Measurements from ENCODE around the gene SEMA5B. TPM values are rescaled to one million over a fixed set of nuclear protein-coding genes. Genes with fewer than 3 reads are reported as not detected.

Gene SEMA5B
- polyA plus RNA-seq, 3 donors from 2014 or later: not detected

GRCh38 chr3:122992676-122993075, 34.9 kb downstream of the SEMA5B start:
- H3K27me3 Mint-ChIP-seq (ENCODE audit: low read depth in 3 of 3): peaks cover 4 to 14% (median 11%) of the 10 kb centered on the region in 3 donors
- no peaks in the 10 kb centered on the region for H3K9me3 Mint-ChIP-seq
- no peak for DNase-seq
- no peak overlapping the region for H3K4me3 Mint-ChIP-seq
- H3K27ac Mint-ChIP-seq: no peak overlapping the region
- no peaks in the 10 kb centered on the region for H3K36me3 Mint-ChIP-seq
- H3K4me1 Mint-ChIP-seq: no peaks in the 10 kb centered on the region

- Mint-ChIP-seq H3K27me3 (ENCODE audit: low read depth in 3 of 3) (peaks cover 5 to 16% (median 11%) of the 10 kb centered on the region in 3 donors), H3K9me3 (no peaks in the 10 kb centered on the region), H3K36me3 (no peaks in the 10 kb centered on the region), H3K4me1 (no peaks in the 10 kb centered on the region), H3K4me3 (no peak overlapping the region), H3K27ac (no peak overlapping the region)
- no peak for DNase-seq
Measured at GRCh38 chr3:122992133-122992532, 35.4 kb downstream of the SEMA5B start.

- H3K9me3 Mint-ChIP-seq: peaks cover 0 to 1% (median 0%) of the 10 kb centered on the region in 6 donors
- H3K4me3 Mint-ChIP-seq: no peak overlapping the region
- H3K27ac Mint-ChIP-seq: no peak overlapping the region
- H3K27me3 Mint-ChIP-seq (ENCODE audit: low read depth in 3 of 3): peaks cover 5 to 20% (median 13%) of the 10 kb centered on the region in 3 donors
- DNase-seq: no peak
- H3K36me3 Mint-ChIP-seq: no peaks in the 10 kb centered on the region
- H3K4me1 Mint-ChIP-seq: no peaks in the 10 kb centered on the region
Measured at GRCh38 chr3:122991236-122991985, 36.2 kb downstream of the SEMA5B start.

- H3K4me3 Mint-ChIP-seq: no peak overlapping the region
- no peak overlapping the region for H3K27ac Mint-ChIP-seq
- H3K27me3 Mint-ChIP-seq (ENCODE audit: low read depth in 3 of 3): peaks cover 5 to 20% (median 18%) of the 10 kb centered on the region in 3 donors
- H3K36me3 Mint-ChIP-seq: no peaks in the 10 kb centered on the region
- DNase-seq: no peak
- no peaks in the 10 kb centered on the region for H3K4me1 Mint-ChIP-seq
- peaks cover 0 to 1% (median 0%) of the 10 kb centered on the region in 6 donors for H3K9me3 Mint-ChIP-seq
Measured at GRCh38 chr3:122989856-122990575, 37.5 kb downstream of the SEMA5B start.

GRCh38 chr3:122988508-122988907, 39.1 kb downstream of the SEMA5B start:
- Mint-ChIP-seq H3K27ac (no peak overlapping the region), H3K36me3 (no peaks in the 10 kb centered on the region), H3K4me3 (no peak overlapping the region), H3K27me3 (ENCODE audit: low read depth in 3 of 3) (peaks cover 5 to 20% (median 20%) of the 10 kb centered on the region in 3 donors), H3K9me3 (peaks cover 0 to 1% (median 0%) of the 10 kb centered on the region in 6 donors), H3K4me1 (no peaks in the 10 kb centered on the region)
- no peak for DNase-seq

GRCh38 chr3:122987736-122988319, 39.7 kb downstream of the SEMA5B start:
- Mint-ChIP-seq H3K27me3 (ENCODE audit: low read depth in 3 of 3) (peaks cover 5 to 18% (median 17%) of the 10 kb centered on the region in 3 donors), H3K4me3 (no peak overlapping the region)

GRCh38 chr3:122987231-122987630, 40.3 kb downstream of the SEMA5B start:
- Mint-ChIP-seq H3K9me3 (peaks cover 0 to 1% (median 0%) of the 10 kb centered on the region in 6 donors), H3K27ac (no peak overlapping the region), H3K4me3 (no peak overlapping the region), H3K27me3 (ENCODE audit: low read depth in 3 of 3) (peaks cover 5 to 18% (median 17%) of the 10 kb centered on the region in 3 donors), H3K36me3 (no peaks in the 10 kb centered on the region), H3K4me1 (no peaks in the 10 kb centered on the region)
- no peak for DNase-seq

More at GRCh38 chr3:122987736-122988319, 39.7 kb downstream of the SEMA5B start:
- Mint-ChIP-seq H3K9me3 (peaks cover 0 to 1% (median 0%) of the 10 kb centered on the region in 6 donors), H3K4me1 (no peaks in the 10 kb centered on the region), H3K36me3 (no peaks in the 10 kb centered on the region), H3K27ac (no peak overlapping the region)
- no peak for DNase-seq

GRCh38 chr3:122986693-122987179, 40.8 kb downstream of the SEMA5B start:
- H3K9me3 Mint-ChIP-seq: peaks cover 0 to 1% (median 0%) of the 10 kb centered on the region in 6 donors
- no peak overlapping the region for H3K4me3 Mint-ChIP-seq
- no peak overlapping the region for H3K27ac Mint-ChIP-seq
- peaks cover 3 to 18% (median 17%) of the 10 kb centered on the region in 3 donors for H3K27me3 Mint-ChIP-seq (ENCODE audit: low read depth in 3 of 3)
- no peaks in the 10 kb centered on the region for H3K36me3 Mint-ChIP-seq
- no peak for DNase-seq
- no peaks in the 10 kb centered on the region for H3K4me1 Mint-ChIP-seq

GRCh38 chr3:122985539-122985938, 42.0 kb downstream of the SEMA5B start:
- Mint-ChIP-seq H3K9me3 (peaks cover 0 to 1% (median 0%) of the 10 kb centered on the region in 6 donors), H3K4me1 (no peaks in the 10 kb centered on the region), H3K4me3 (no peak overlapping the region), H3K27me3 (ENCODE audit: low read depth in 3 of 3) (peaks cover 8 to 18% (median 17%) of the 10 kb centered on the region in 3 donors), H3K27ac (no peak overlapping the region), H3K36me3 (no peaks in the 10 kb centered on the region)
- no peak for DNase-seq

GRCh38 chr3:122984650-122985049, 42.9 kb downstream of the SEMA5B start:
- H3K4me1 Mint-ChIP-seq: no peaks in the 10 kb centered on the region
- H3K27ac Mint-ChIP-seq: no peak overlapping the region
- peaks cover 0 to 1% (median 0%) of the 10 kb centered on the region in 6 donors for H3K9me3 Mint-ChIP-seq
- peaks cover 10 to 21% (median 17%) of the 10 kb centered on the region in 3 donors for H3K27me3 Mint-ChIP-seq (ENCODE audit: low read depth in 3 of 3)
- no peak overlapping the region for H3K4me3 Mint-ChIP-seq
- no peak for DNase-seq
- no peaks in the 10 kb centered on the region for H3K36me3 Mint-ChIP-seq

GRCh38 chr3:122984007-122984406, 43.6 kb downstream of the SEMA5B start:
- Mint-ChIP-seq H3K4me3 (no peak overlapping the region), H3K27me3 (ENCODE audit: low read depth in 3 of 3) (peaks cover 10 to 17% (median 14%) of the 10 kb centered on the region in 3 donors), H3K36me3 (no peaks in the 10 kb centered on the region), H3K9me3 (peaks cover 0 to 1% (median 0%) of the 10 kb centered on the region in 6 donors), H3K27ac (no peak overlapping the region), H3K4me1 (no peaks in the 10 kb centered on the region)
- DNase-seq: no peak

GRCh38 chr3:122982216-122983185, 45.1 kb downstream of the SEMA5B start:
- Mint-ChIP-seq H3K9me3 (peaks cover 0 to 1% (median 0%) of the 10 kb centered on the region in 6 donors), H3K27ac (no peak overlapping the region), H3K27me3 (ENCODE audit: low read depth in 3 of 3) (peaks cover 11 to 13% (median 12%) of the 10 kb centered on the region in 3 donors), H3K4me1 (peaks cover 0 to 3% of the 10 kb centered on the region in 2 donors), H3K36me3 (no peaks in the 10 kb centered on the region), H3K4me3 (no peak overlapping the region)
- no peak for DNase-seq

- DNase-seq: no peak
- Mint-ChIP-seq H3K36me3 (no peaks in the 10 kb centered on the region), H3K27ac (no peak overlapping the region), H3K9me3 (no peaks in the 10 kb centered on the region), H3K4me1 (peaks cover 23 to 25% of the 10 kb centered on the region in 2 donors), H3K27me3 (ENCODE audit: low read depth in 3 of 3) (peaks cover 4 to 12% (median 11%) of the 10 kb centered on the region in 3 donors), H3K4me3 (no peak overlapping the region)
Measured at GRCh38 chr3:122979211-122979610, 48.4 kb downstream of the SEMA5B start.

Data from immature natural killer cell (primary cell).